Epithelial cell of esophagus (primary cell): Measurements from ENCODE around the gene PAXX.

Source experiments
- DNase-seq: peaks from one replicate; pipeline ENCODE4 v3.0.0; 2010; ENCODE audit warnings: low read depth
- H3K4me3 ChIP-seq: 2 replicates; pipeline ENCODE4 v1.5.1; 2011; ENCODE audit warnings: mild to moderate bottlenecking, low read length, control low read depth
- TF ChIP-seq, protein P1 (sequence below): IDR thresholded peaks from 2 replicates; pipeline ENCODE4 v1.5.1; 2011; ENCODE audit warnings: low read depth, mild to moderate bottlenecking, low read length, control low read depth, inconsistent platforms; ENCODE audit not compliant: insufficient read depth; ENCODE audit errors: missing control alignments

The PAXX gene

DNA sequence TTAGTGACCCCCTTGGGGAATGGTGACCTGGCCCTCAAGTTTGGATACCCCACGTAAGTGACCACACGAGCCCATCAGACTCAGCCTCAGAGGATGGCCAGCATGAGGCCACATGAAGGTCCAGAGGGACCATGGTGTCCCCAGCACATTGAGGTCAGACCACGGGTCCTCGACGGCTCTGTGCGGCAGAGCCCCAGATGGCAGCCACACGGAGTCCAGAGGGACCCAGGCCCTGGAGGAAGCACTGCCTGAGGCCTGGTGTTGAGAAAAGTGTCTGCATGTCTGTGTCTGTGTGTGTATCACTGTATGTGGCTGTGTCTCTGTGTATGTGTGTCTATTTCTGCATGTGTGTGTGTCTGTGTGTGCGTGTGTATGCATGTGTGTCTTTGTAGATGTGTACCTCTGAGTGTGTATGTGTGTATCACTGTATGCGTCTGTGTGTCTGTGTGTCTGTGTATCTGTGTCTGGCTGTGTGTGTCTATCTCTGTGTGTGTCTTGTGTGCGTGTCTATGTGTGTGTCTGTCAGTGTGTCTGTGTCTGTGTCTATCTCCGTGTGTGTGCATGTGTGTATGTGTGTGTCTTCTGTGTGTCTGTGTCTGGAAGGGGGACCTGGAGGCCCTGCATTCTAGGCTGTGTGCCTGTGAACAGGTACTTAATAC lies 8.4 kb upstream of the PAXX start:
- DNase-seq = no peak
- TF ChIP-seq, protein P1, sequence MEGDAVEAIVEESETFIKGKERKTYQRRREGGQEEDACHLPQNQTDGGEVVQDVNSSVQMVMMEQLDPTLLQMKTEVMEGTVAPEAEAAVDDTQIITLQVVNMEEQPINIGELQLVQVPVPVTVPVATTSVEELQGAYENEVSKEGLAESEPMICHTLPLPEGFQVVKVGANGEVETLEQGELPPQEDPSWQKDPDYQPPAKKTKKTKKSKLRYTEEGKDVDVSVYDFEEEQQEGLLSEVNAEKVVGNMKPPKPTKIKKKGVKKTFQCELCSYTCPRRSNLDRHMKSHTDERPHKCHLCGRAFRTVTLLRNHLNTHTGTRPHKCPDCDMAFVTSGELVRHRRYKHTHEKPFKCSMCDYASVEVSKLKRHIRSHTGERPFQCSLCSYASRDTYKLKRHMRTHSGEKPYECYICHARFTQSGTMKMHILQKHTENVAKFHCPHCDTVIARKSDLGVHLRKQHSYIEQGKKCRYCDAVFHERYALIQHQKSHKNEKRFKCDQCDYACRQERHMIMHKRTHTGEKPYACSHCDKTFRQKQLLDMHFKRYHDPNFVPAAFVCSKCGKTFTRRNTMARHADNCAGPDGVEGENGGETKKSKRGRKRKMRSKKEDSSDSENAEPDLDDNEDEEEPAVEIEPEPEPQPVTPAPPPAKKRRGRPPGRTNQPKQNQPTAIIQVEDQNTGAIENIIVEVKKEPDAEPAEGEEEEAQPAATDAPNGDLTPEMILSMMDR = no peak
- no peak overlapping the region for H3K4me3 ChIP-seq

DNA sequence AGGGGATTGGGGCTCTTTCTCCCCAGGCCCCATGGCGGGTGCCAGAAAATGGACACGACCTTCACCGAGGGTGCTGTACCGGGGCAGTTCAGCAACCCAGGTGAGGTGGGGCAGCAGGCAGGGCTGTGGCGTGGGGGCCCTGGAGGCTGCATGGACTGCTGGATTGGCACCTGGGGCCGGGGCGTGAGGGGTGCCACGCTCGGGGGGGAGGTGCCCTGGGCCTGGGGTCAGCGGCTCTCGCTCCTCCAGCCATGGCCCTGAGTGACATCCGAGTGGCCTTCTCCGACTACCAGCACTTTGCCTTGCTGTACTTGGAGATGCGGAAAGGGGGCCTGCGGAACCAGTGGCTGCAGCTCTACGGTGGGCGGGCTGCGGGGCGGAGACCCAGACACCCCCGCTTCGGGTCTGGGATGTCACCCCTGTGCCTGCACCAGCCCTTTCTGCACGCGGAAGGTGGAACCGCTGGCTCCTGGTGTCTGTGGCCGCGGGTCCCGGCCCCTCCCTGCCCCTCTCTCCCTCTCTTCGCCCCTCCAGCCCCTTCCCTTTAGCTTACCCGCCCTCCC lies 7.7 kb upstream of the PAXX start:
- TF ChIP-seq, protein P1 = no peak
- no peak for DNase-seq
- H3K4me3 ChIP-seq = no peak overlapping the region

DNA sequence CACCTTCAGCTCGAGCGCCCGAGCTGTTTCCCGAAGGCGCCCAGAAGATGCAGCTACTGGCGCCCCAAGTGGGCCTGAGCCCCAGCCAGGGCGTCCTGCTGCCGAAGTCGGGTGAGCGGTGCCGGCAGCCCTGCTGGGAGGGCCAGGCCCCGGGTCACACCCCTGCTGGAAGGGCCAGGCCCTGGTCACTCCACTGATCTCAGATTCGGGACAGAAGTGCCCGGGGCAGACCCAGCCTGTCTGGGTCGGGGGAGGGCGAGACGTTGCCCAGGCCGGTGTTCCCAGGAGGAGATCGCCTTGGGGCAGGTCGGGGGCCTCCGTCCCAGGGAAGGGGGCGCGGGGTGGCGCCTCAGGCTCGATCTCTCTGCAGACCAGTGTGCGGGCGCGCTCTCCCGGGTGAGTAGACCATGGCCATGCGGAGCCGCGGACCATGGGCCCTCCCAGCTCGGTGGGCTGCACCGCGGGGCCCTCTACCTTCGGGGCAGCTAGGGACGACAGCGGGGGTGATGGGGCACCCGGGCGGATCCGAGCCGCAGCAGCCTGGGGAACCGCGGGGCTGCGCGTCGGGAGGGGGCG lies 7.1 kb upstream of the PAXX start:
- TF ChIP-seq, protein P1 = no peak
- no peak for DNase-seq
- no peak overlapping the region for H3K4me3 ChIP-seq

DNA sequence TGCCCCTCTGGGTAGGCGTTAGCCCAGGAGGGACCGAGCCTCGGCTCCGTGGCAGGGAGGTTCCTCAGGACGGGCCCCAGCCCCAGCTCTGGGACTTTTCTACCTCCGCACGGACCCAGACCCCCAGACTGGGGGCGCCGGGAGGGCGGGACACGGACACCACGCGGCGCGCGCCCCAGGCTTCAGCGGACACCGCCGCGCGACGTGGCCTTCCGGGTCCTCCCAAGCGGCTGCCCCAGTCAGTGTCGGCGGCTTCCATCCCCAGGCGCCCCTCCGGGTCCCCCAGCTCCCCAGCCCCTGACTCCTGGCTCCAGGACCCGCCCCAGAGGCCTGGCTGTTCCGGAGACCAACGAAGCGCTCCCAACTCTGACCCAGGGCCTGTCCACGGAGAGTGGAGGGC lies 6.4 kb upstream of the PAXX start:
- no peak for DNase-seq
- H3K4me3 ChIP-seq = no peak overlapping the region
- TF ChIP-seq, protein P1 = no peak

DNA sequence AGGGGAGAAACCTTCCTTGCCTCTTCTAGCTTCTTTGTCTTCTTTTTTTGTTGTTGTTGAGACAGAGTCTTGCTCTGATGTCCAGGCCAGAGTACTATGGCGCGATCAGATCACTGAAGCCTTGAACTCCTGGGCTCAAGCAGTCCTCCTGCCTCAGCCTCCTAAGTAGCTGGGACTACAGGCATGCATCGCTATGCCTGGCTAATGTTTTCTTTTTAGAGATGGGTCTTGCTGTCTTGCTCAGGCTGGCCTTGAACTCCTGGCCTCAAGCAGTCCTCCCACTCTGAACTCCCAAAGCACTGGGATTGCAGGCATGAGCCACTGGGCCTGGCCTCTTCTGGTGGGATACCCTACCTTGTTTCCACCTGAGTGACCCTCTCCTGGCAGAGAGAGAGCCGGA lies 3.4 kb upstream of the PAXX start:
- TF ChIP-seq, protein P1 = no peak
- DNase-seq = no peak
- no peak overlapping the region for H3K4me3 ChIP-seq

DNA sequence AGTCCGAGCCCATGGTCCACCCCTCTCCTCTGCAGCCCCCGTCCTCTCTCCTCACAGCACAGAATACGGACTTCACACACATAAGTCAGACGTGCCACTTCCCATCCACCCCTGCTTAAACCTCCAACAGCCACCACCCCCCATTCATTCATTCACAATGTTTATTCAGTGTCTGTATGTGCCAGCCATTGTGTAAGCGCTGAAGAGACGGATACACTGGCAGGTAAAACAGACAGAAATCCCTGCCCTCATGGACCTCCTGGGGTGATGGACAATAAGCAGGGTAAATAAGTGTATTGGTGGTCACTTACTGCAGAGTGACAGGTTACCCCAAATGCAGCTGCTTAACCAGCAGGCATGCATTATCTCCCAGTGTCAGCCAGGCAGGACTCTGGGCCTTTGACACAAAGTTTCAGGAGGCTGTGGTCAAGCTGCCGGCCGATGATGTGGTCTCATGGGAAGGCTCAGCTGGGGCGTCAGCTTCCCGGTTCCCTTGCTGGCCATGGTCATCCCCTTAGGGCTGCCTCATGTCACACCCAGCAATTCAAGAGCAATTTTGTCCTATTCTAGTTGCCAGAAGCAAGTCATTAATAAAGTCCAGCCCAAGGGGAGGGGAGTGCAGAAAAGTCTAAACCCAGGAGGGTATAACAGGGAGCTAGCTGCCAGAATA lies 1.8 kb upstream of the PAXX start:
- DNase-seq = no peak
- TF ChIP-seq, protein P1 = no peak
- H3K4me3 ChIP-seq = no peak overlapping the region
